Keratinocyte (primary cell): ENCODE data around the gene CD27. TPM values are rescaled to one million over a fixed set of nuclear protein-coding genes. Genes with fewer than 3 reads are reported as not detected.

Experiments used
- DNase-seq: peaks from one replicate; pipeline ENCODE4 v3.0.0-alpha.2; 2011; ENCODE audit warnings: low read depth, missing footprints, low spot score
- FAIRE-seq: peaks from 2 replicates; lab custom pipeline; 2011; peaks lifted over from hg19 to GRCh38; lab: Jason Lieb, UNC
- H2AFZ ChIP-seq: 2 replicates; pipeline ENCODE4 v1.6.0; 2012; ENCODE audit warnings: low read length, control low read depth, inconsistent platforms; ENCODE audit not compliant: control insufficient read depth
- H3K27ac ChIP-seq: 2 replicates; pipeline ENCODE4 v1.5.1; 2011; ENCODE audit warnings: low read length; ENCODE audit not compliant: control insufficient read depth, insufficient read depth
- H3K27me3 ChIP-seq: 3 replicates; pipeline ENCODE4 v1.6.0; 2011; ENCODE audit warnings: low read length; ENCODE audit not compliant: control insufficient read depth, insufficient read depth; ENCODE audit errors: extremely low read depth
- H3K36me3 ChIP-seq, 2 experiments: 2 replicates in 1 of 2; 3 replicates in 1 of 2; pipeline ENCODE4 v1.5.1; 2011; ENCODE audit warnings: low read length in 2 of 2, mild to moderate bottlenecking in 1 of 2; ENCODE audit not compliant: control insufficient read depth in 2 of 2, insufficient read depth in 2 of 2; ENCODE audit errors: extremely low read depth in 1 of 2
- H3K4me1 ChIP-seq: 3 replicates; pipeline ENCODE4 v1.5.1; 2011; ENCODE audit warnings: low read length; ENCODE audit not compliant: control insufficient read depth, insufficient read depth; ENCODE audit errors: extremely low read depth
- H3K4me2 ChIP-seq: 3 replicates; pipeline ENCODE4 v1.6.0; 2011; ENCODE audit warnings: low read depth, low read length; ENCODE audit not compliant: control insufficient read depth, insufficient read depth; ENCODE audit errors: extremely low read depth
- H3K4me3 ChIP-seq, 3 experiments: fragments of 200-600 bp in 1 of 3; sonication (generic) in 1 of 3; 2 replicates in 2 of 3; 3 replicates in 1 of 3; pipeline ENCODE4 v1.5.1; 2011 to 2016; ENCODE audit warnings: low read length in 3 of 3, mild to moderate bottlenecking in 3 of 3, control low read depth in 2 of 3, inconsistent platforms in 1 of 3, low read depth in 1 of 3, mixed read lengths in 1 of 3, mixed run types in 1 of 3, moderate library complexity in 1 of 3; ENCODE audit not compliant: control insufficient read depth in 2 of 3, insufficient read depth in 2 of 3; ENCODE audit errors: extremely low read depth in 1 of 3
- H3K79me2 ChIP-seq: 2 replicates; pipeline ENCODE4 v1.6.0; 2012; ENCODE audit warnings: low read length; ENCODE audit not compliant: control insufficient read depth, insufficient read depth
- H3K9ac ChIP-seq: 3 replicates; pipeline ENCODE4 v1.6.0; 2011; ENCODE audit warnings: low read length; ENCODE audit not compliant: control insufficient read depth, insufficient read depth; ENCODE audit errors: extremely low read depth
- H3K9me1 ChIP-seq: 3 replicates; pipeline ENCODE4 v1.6.0; 2011; ENCODE audit warnings: low read length; ENCODE audit not compliant: control insufficient read depth, insufficient read depth; ENCODE audit errors: extremely low read depth
- H3K9me3 ChIP-seq: 2 replicates; pipeline ENCODE4 v1.5.1; 2012; ENCODE audit warnings: low read depth, low read length; ENCODE audit not compliant: control insufficient read depth
- H4K20me1 ChIP-seq: 3 replicates; pipeline ENCODE4 v1.6.0; 2011; ENCODE audit warnings: low read length; ENCODE audit not compliant: control insufficient read depth, insufficient read depth; ENCODE audit errors: extremely low read depth
- CTCF ChIP-seq, 3 experiments: IDR thresholded peaks in 1 of 3; conservative IDR thresholded peaks in 1 of 3; optimal IDR thresholded peaks in 1 of 3; 2 replicates in 2 of 3; 3 replicates in 1 of 3; pipeline versions ENCODE3 to v1.5.1; 2011; ENCODE audit warnings: low read length in 3 of 3, mild to moderate bottlenecking in 3 of 3, moderate library complexity in 2 of 3, control low read depth in 1 of 3, inconsistent platforms in 1 of 3; ENCODE audit not compliant: insufficient read depth in 2 of 3; ENCODE audit errors: extremely low read depth in 1 of 3
- EZH2 ChIP-seq: IDR thresholded peaks from one replicate; pipeline ENCODE4 v1.6.1; 2012; ENCODE audit warnings: inconsistent platforms, mild to moderate bottlenecking, low read length, moderate library complexity
- dilution Hi-C: fragments of 300-500 bp; cut with MboI; formaldehyde crosslinking; loops from one replicate; pipeline ENCODE4 v1.7.0; 2020; ENCODE audit warnings: low sequenced_read_pairs; ENCODE audit not compliant: extremely low pct_ligation_motif_present
- polyA plus RNA-seq, 5 experiments: library from polyadenylated mRNA; depleted of rRNA in 3 of 5; stranded (reverse) in 3 of 5; stranded (forward) in 1 of 5; unstranded in 1 of 5; fragments of >200 nt; gene quantifications; 1 replicate in 1 of 5; 2 replicates in 3 of 5; 3 replicates in 1 of 5; pipeline versions ENCODE4 v1.2.1 to v1.2.3, GENCODE V29; 2011 to 2012; ENCODE audit warnings: missing spikeins in 2 of 5, low read depth in 1 of 5, low replicate concordance in 1 of 5

Gene CD27
- polyA plus RNA-seq, 1 donor (not counting 4 experiments of a cell fraction or from before 2014, with no cell fraction given) = not detected

- Histone ChIP-seq H3K4me3 (no peak overlapping the region), H3K27ac (no peak overlapping the region), H4K20me1 (no peaks in the 10 kb centered on the region), H3K4me1 (no peaks in the 10 kb centered on the region), H3K4me2 (no peak overlapping the region), H2AFZ (no peak overlapping the region), H3K9me3 (no peaks in the 10 kb centered on the region), H3K9ac (no peak overlapping the region), H3K36me3 (peaks cover 0 to 8% of the 10 kb centered on the region in 2 experiments), H3K79me2 (no peaks in the 10 kb centered on the region), H3K9me1 (no peaks in the 10 kb centered on the region), H3K27me3 (no peaks in the 10 kb centered on the region)
- no peak for FAIRE-seq
- dilution Hi-C loops = no loop called here
- no peak for DNase-seq
- TF ChIP-seq EZH2 (no peak), CTCF (optimal IDR thresholded peaks at IDR 0.05 in 1 of 3, IDR thresholded peaks at IDR 0.05 in 1 of 3, conservative IDR thresholded peaks at IDR 0.05 in 1 of 3; ENCODE audit: extremely low read depth in 1 of 3, insufficient read depth in 2 of 3, low read length in 3 of 3) (no peak)
Measured at GRCh38 chr12:6416596-6416995, 28.2 kb upstream of the CD27 start.

GRCh38 chr12:6418796-6419195 is 26.0 kb upstream of the CD27 start:
- no peaks in the 10 kb centered on the region for H3K9me1 ChIP-seq
- no peak for TF ChIP-seq EZH2
- TF ChIP-seq CTCF (optimal IDR thresholded peaks at IDR 0.05 in 1 of 3, IDR thresholded peaks at IDR 0.05 in 1 of 3, conservative IDR thresholded peaks at IDR 0.05 in 1 of 3; ENCODE audit: extremely low read depth in 1 of 3, insufficient read depth in 2 of 3, low read length in 3 of 3) = no peak
- no peak overlapping the region for H3K4me2 ChIP-seq
- dilution Hi-C loops = no loop called here
- FAIRE-seq (no peak), DNase-seq (no peak)
- H3K79me2 ChIP-seq = no peaks in the 10 kb centered on the region
- no peaks in the 10 kb centered on the region for H3K4me1 ChIP-seq
- H3K9ac ChIP-seq = no peak overlapping the region
- H3K36me3 ChIP-seq = peaks cover 0 to 7% of the 10 kb centered on the region in 2 experiments
- no peak overlapping the region for H3K27ac ChIP-seq
- H2AFZ ChIP-seq = no peak overlapping the region
- H3K9me3 ChIP-seq = no peaks in the 10 kb centered on the region
- no peak overlapping the region for H3K4me3 ChIP-seq
- H3K27me3 ChIP-seq = no peaks in the 10 kb centered on the region
- no peaks in the 10 kb centered on the region for H4K20me1 ChIP-seq
